ENCODE data around the gene RTN4RL1. TPM values are rescaled to one million over a fixed set of nuclear protein-coding genes. Genes with fewer than 3 reads are reported as not detected.

The RTN4RL1 gene, protein sequence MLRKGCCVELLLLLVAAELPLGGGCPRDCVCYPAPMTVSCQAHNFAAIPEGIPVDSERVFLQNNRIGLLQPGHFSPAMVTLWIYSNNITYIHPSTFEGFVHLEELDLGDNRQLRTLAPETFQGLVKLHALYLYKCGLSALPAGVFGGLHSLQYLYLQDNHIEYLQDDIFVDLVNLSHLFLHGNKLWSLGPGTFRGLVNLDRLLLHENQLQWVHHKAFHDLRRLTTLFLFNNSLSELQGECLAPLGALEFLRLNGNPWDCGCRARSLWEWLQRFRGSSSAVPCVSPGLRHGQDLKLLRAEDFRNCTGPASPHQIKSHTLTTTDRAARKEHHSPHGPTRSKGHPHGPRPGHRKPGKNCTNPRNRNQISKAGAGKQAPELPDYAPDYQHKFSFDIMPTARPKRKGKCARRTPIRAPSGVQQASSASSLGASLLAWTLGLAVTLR
- total RNA-seq, result 10 to 100 TPM in 2 of 4 donors, 1 to 10 TPM in 2; 4.2 to 11.9 (median 9.8) TPM

DNA sequence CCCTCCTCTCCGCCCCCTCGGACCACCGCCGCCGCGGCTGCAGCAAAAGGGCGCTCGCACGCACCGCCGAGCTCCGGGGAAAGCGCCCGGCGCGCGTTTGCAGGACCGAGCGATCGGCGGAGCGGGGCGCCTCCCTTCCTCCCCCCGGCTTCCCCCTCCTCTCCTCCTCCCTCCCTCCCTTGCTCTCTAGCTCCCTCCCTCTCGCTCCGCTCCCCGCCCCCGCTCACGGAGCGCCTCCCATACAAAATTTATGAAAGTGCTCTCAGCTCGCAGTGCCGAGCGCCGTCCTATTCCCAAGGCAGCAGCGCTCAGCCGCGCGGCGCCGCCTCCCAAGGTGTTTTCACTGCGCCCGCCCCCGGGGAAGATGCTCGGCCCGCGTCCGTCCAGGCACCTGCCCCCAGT lies at the start of gene RTN4RL1:
Gene RTN4RL1 (minus strand): TSS at position 115 of the 402 bp plus-strand sequence. CDS start 469 bp downstream, outside the sequence.
- TF ChIP-seq, protein P1, sequence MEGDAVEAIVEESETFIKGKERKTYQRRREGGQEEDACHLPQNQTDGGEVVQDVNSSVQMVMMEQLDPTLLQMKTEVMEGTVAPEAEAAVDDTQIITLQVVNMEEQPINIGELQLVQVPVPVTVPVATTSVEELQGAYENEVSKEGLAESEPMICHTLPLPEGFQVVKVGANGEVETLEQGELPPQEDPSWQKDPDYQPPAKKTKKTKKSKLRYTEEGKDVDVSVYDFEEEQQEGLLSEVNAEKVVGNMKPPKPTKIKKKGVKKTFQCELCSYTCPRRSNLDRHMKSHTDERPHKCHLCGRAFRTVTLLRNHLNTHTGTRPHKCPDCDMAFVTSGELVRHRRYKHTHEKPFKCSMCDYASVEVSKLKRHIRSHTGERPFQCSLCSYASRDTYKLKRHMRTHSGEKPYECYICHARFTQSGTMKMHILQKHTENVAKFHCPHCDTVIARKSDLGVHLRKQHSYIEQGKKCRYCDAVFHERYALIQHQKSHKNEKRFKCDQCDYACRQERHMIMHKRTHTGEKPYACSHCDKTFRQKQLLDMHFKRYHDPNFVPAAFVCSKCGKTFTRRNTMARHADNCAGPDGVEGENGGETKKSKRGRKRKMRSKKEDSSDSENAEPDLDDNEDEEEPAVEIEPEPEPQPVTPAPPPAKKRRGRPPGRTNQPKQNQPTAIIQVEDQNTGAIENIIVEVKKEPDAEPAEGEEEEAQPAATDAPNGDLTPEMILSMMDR (IDR thresholded peaks at IDR 0.05; ENCODE audit: low read depth), result no peak

DNA sequence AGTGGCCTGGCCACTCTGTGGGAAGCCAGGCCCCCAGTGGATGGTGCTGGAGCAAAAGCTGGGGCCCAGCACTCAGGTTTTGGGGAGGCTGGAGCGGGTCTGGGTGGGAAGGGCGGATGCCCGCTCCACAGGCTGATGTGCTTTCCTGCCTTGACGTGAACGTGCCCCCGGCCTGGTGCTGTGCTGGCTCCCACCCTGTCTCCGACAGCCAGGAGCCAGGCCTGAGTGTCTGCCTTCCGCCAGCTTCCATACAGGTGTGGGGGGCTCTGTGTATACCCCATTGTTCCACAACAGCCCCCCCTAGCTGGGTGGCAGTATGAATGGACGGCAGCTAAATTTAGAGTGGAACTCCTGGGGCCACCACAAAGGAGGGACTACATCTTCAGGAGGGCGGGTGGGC lies 49.8 kb upstream of the RTN4RL1 start:
- TF ChIP-seq, protein P1 (IDR thresholded peaks at IDR 0.05; ENCODE audit: low read depth), result no peak

DNA sequence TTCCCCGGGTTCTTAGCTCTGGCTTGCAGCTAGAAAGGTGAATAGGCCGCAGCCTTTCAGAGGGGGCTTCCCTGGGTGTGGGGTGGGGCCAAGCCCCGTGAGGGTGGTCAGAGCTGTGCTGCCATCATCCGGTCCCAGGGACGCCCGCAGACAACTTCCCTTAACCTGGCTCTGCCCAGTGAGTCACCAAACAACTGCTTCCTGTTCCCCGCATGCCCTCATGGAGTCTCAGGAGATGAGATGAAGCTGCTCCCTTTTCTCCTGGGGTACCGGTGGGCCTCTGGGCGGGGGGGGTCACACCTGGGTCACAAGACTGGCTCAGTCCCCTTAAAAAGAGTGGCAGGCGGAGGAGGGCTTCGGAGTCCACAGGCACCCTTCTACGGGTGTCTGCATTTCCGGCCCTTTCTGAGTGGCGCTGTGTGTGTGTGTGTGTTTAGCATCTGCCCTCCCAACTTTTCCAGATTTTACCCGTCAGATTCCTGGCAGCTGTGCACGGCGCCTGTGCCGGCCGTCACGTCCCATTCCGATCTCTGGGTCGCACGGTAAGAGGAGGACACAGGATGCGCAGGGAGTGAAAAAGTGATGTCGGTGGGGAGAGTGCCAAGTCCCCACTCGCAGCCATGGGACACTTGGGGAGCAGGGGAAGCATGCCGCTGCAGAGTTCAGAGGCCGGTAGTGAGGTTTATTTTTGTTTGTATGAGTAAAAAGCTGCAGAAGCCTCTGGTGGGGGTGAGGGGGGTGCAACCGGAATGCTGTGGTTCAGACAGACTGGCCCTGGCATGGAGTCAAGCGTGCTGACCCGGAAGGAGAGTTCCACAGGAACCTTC lies 46.5 kb upstream of the RTN4RL1 start:
- TF ChIP-seq, protein P1 (IDR thresholded peaks at IDR 0.05; ENCODE audit: low read depth), result no peak

DNA sequence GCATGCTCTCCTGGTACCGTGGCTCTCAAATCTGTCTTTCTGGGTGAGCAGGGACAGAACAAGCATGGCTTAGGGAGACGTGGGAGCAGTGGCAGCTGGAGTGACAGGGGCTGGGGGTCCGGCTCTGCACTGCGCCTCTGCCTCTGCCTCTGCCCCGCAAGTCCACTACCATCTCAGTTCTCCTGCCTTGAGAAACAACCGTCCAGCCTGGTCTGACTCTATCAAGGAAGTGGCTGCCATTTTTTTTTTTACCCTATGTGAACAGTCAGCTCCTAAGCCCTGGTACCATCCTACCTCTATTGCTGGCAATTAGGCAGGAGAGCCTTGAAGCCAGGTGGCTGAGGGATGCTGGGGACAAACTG lies 45.9 kb upstream of the RTN4RL1 start:
- TF ChIP-seq, protein P1 (IDR thresholded peaks at IDR 0.05; ENCODE audit: low read depth), result no peak

DNA sequence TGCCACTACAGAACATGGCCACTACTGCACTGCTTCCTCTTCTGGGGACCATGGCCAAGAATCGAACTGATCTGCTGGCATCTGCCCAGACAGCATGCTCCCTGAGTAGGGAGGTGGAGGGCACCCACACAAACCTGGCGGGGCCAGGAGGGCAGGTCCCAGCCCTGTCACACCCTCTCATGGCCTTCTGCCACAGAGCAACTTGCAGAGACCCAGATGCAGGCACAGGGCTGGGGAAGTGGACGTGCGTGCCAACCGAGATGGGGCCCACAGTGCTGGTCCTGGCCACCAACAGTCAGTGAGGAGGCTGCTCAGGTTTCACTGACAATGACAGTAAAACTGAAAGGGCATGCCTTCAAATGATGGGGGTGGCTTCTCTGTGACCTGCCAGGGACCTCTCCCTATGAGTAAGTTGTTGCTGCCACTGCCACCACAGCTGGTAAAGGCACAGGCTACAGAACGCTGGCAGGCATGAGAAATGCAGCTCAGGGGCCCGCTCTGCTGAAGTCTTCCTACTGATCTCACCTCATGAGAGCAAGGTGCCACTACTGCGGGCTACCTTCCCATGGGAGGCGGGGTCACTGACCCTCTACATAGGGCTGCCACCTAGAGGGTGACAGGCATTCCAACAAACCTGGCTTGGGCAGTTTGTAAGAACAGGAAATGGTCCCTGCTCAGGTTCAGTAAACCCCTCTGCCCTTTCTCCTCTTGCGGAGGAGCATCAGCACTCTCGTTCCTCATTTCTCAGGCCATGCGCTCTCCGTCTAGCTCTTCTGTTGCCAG lies 45.3 kb upstream of the RTN4RL1 start:
- TF ChIP-seq, protein P1 (IDR thresholded peaks at IDR 0.05; ENCODE audit: low read depth), result no peak

DNA sequence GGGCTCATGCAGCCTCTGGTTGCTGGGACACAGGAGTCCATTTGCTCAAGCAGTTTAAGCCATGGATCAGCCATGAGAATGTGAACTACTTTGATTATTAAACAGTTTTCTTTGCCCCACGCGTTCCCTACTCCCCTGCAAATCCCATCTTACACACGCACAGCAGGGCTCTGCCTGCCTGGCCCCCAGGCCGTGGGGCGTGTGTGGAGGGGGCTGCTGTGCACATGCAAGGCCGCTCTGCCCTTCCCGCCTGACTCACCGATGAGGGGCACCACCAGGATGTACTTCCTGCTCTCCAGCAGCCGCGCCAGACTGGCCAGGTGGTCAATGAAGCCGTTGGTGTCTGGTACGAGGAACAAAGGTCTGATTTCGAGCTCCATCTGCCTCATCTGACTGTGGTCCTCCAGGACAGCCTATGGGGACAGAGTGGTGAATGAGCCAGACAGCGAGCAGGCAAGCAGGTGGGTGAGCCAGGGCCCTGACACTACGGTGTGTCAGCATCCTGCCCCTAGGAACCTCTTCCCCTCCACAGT lies 43.5 kb upstream of the RTN4RL1 start:
- TF ChIP-seq, protein P1 (IDR thresholded peaks at IDR 0.05; ENCODE audit: low read depth), result no peak
